DMS53 treated with DMSO at 0.1 percent for 48 hours (cell line): ENCODE data around the gene CLEC4M.
"Not testable (repeated sequence)": the region's sequence is repeated elsewhere in the genome, so short reads cannot be mapped to it uniquely, and the experiment has no call there.

ENCODE experiments used
- DNase-seq: peaks from one replicate; lab custom pipeline; 2025; ENCODE audit not compliant: unreplicated experiment; lab: John Stamatoyannopoulos, UW

Gene CLEC4M

GRCh38 chr19:7769171-7769570 lies 6.1 kb downstream of the CLEC4M start:
- no peak for DNase-seq

- DNase-seq: no peak
Measured at GRCh38 chr19:7771072-7771471, 8.0 kb downstream of the CLEC4M start.

- DNase-seq: no peak
Measured at GRCh38 chr19:7772752-7773291, 9.8 kb downstream of the CLEC4M start.

- no peak for DNase-seq
Measured at GRCh38 chr19:7773841-7774240, 10.8 kb downstream of the CLEC4M start.

GRCh38 chr19:7775761-7776160 lies 12.7 kb downstream of the CLEC4M start:
- DNase-seq: no peak

- no peak for DNase-seq
Measured at GRCh38 chr19:7778081-7778480, 15.0 kb downstream of the CLEC4M start.

- DNase-seq: no peak
Measured at GRCh38 chr19:7779631-7780486, 16.8 kb downstream of the CLEC4M start.

- DNase-seq: no peak
Measured at GRCh38 chr19:7781157-7781556, 18.1 kb downstream of the CLEC4M start.

- no peak for DNase-seq
Measured at GRCh38 chr19:7783991-7784423, 21.0 kb downstream of the CLEC4M start.

GRCh38 chr19:7784856-7785255 lies 21.8 kb downstream of the CLEC4M start:
- no peak for DNase-seq

GRCh38 chr19:7787141-7787540 lies 24.1 kb downstream of the CLEC4M start:
- no peak for DNase-seq

- DNase-seq: no peak
Measured at GRCh38 chr19:7787602-7788177, 24.6 kb downstream of the CLEC4M start.

- no peak for DNase-seq
Measured at GRCh38 chr19:7788178-7788932, 25.3 kb downstream of the CLEC4M start.

GRCh38 chr19:7788933-7789323 lies 25.9 kb downstream of the CLEC4M start:
- DNase-seq: no peak

- DNase-seq: no peak
Measured at GRCh38 chr19:7789447-7789846, 26.4 kb downstream of the CLEC4M start.

GRCh38 chr19:7790416-7790815 lies 27.4 kb downstream of the CLEC4M start:
- DNase-seq: no peak

GRCh38 chr19:7792281-7792680 lies 29.2 kb downstream of the CLEC4M start:
- DNase-seq: no peak

GRCh38 chr19:7792701-7793100 lies 29.7 kb downstream of the CLEC4M start:
- DNase-seq: not testable (repeated sequence)

- DNase-seq: no peak
Measured at GRCh38 chr19:7793493-7793892, 30.4 kb downstream of the CLEC4M start.

- no peak for DNase-seq
Measured at GRCh38 chr19:7795555-7796161, 32.6 kb downstream of the CLEC4M start.
